Measurements from ENCODE around the gene NEDD4.

NEDD4 gene

GRCh38 chr15:55859681-55860080 lies 133.7 kb downstream of the NEDD4 start:
- Histone ChIP-seq H4K20me1 (ENCODE audit: insufficient read depth, low read length) (no peaks in the 10 kb centered on the region), H3K4me3 (ENCODE audit: low read depth, low read length, poor library complexity, severe bottlenecking) (no peak overlapping the region), H3K4me2 (ENCODE audit: low read length) (no peak overlapping the region), H3K36me3 (ENCODE audit: insufficient read depth, low read length) (no peaks in the 10 kb centered on the region), H3F3A (ENCODE audit: insufficient read depth, low read length) (no peaks in the 10 kb centered on the region), H2AFZ (ENCODE audit: low read length) (no peak overlapping the region), H3K79me2 (ENCODE audit: insufficient read depth, low read length) (no peaks in the 10 kb centered on the region), H3K9me2 (ENCODE audit: low read depth, low read length) (no peaks in the 10 kb centered on the region), H3K27ac (ENCODE audit: low read depth, low read length, poor library complexity, severe bottlenecking) (no peak overlapping the region), H3K9ac (ENCODE audit: low read length) (no peak overlapping the region), H3K4me1 (ENCODE audit: insufficient read depth, low read length, severe bottlenecking) (no peaks in the 10 kb centered on the region), H3K27me3 (ENCODE audit: insufficient read depth, low read length) (no peaks in the 10 kb centered on the region), H3K9me3 (ENCODE audit: low read length) (no peaks in the 10 kb centered on the region)
- TF ChIP-seq CTCF (IDR thresholded peaks at IDR 0.05; ENCODE audit: low read length) (no peak), EZH2 (IDR thresholded peaks at IDR 0.05; ENCODE audit: borderline replicate concordance, low read length) (no peak)

- Histone ChIP-seq H3K79me2 (ENCODE audit: insufficient read depth, low read length) (no peaks in the 10 kb centered on the region), H3K36me3 (ENCODE audit: insufficient read depth, low read length) (no peaks in the 10 kb centered on the region), H3K4me2 (ENCODE audit: low read length) (no peak overlapping the region), H3K4me3 (ENCODE audit: low read depth, low read length, poor library complexity, severe bottlenecking) (no peak overlapping the region), H4K20me1 (ENCODE audit: insufficient read depth, low read length) (no peaks in the 10 kb centered on the region), H3K9me3 (ENCODE audit: low read length) (no peaks in the 10 kb centered on the region), H3K27ac (ENCODE audit: low read depth, low read length, poor library complexity, severe bottlenecking) (no peak overlapping the region), H3K9ac (ENCODE audit: low read length) (no peak overlapping the region), H3K4me1 (ENCODE audit: insufficient read depth, low read length, severe bottlenecking) (no peaks in the 10 kb centered on the region), H3F3A (ENCODE audit: insufficient read depth, low read length) (no peaks in the 10 kb centered on the region), H2AFZ (ENCODE audit: low read length) (no peak overlapping the region), H3K9me2 (ENCODE audit: low read depth, low read length) (no peaks in the 10 kb centered on the region), H3K27me3 (ENCODE audit: insufficient read depth, low read length) (no peaks in the 10 kb centered on the region)
- no peak for TF ChIP-seq CTCF (IDR thresholded peaks at IDR 0.05; ENCODE audit: low read length)
- no peak for TF ChIP-seq EZH2 (IDR thresholded peaks at IDR 0.05; ENCODE audit: borderline replicate concordance, low read length)
Observed at GRCh38 chr15:55858661-55859060, 134.8 kb downstream of the NEDD4 start.

- Histone ChIP-seq H3K9me3 (ENCODE audit: low read length) (no peaks in the 10 kb centered on the region), H3K36me3 (ENCODE audit: insufficient read depth, low read length) (no peaks in the 10 kb centered on the region)
Observed at GRCh38 chr15:55856506-55857164, 136.8 kb downstream of the NEDD4 start.

More at GRCh38 chr15:55856506-55857164, 136.8 kb downstream of the NEDD4 start:
- H3F3A ChIP-seq (ENCODE audit: insufficient read depth, low read length) = no peaks in the 10 kb centered on the region
- no peak overlapping the region for H3K9ac ChIP-seq (ENCODE audit: low read length)
- no peaks in the 10 kb centered on the region for H4K20me1 ChIP-seq (ENCODE audit: insufficient read depth, low read length)
- TF ChIP-seq CTCF (IDR thresholded peaks at IDR 0.05; ENCODE audit: low read length) (no peak), EZH2 (IDR thresholded peaks at IDR 0.05; ENCODE audit: borderline replicate concordance, low read length) (no peak)
- H3K4me2 ChIP-seq (ENCODE audit: low read length) = no peak overlapping the region
- no peak overlapping the region for H3K27ac ChIP-seq (ENCODE audit: low read depth, low read length, poor library complexity, severe bottlenecking)
- no peaks in the 10 kb centered on the region for H3K4me1 ChIP-seq (ENCODE audit: insufficient read depth, low read length, severe bottlenecking)
- no peaks in the 10 kb centered on the region for H3K27me3 ChIP-seq (ENCODE audit: insufficient read depth, low read length)
- H3K9me2 ChIP-seq (ENCODE audit: low read depth, low read length) = no peaks in the 10 kb centered on the region
- H3K4me3 ChIP-seq (ENCODE audit: low read depth, low read length, poor library complexity, severe bottlenecking) = no peak overlapping the region
- H2AFZ ChIP-seq (ENCODE audit: low read length) = no peak overlapping the region
- H3K79me2 ChIP-seq (ENCODE audit: insufficient read depth, low read length) = no peaks in the 10 kb centered on the region

All from OCI-LY1 (cell line).